ENCODE measurements around the gene IER3IP1. TPM values are rescaled to one million over a fixed set of nuclear protein-coding genes. Genes with fewer than 3 reads are reported as not detected.

The IER3IP1 gene
- total RNA-seq, 2 experiments from 2014 or later: 1.5 to 2.3 TPM

GRCh38 chr18:47110492-47111274, 65.5 kb downstream of the IER3IP1 start:
- no peak overlapping the region for H3K4me3 Mint-ChIP-seq
- CTCF ChIA-PET: no interaction called here
- no peaks in the 10 kb centered on the region for H3K9me3 ChIP-seq (ENCODE audit: control insufficient read depth in 1 of 2, insufficient read depth in 1 of 2, low read length in 2 of 2)
- no peaks in the 10 kb centered on the region for H3K27me3 ChIP-seq (ENCODE audit: control insufficient read depth in 1 of 2, insufficient read depth in 2 of 2, low read length in 2 of 2)
- no peak overlapping the region for H3K4me3 ChIP-seq (ENCODE audit: low read length)
- H3K36me3 ChIP-seq (ENCODE audit: insufficient read depth, low read length): peaks cover 60% of the 10 kb centered on the region
- intact Hi-C loops (cut with DNase I, micrococcal nuclease): no loop called here
- no peaks in the 10 kb centered on the region for H3K4me1 ChIP-seq (ENCODE audit: insufficient read depth, low read length)
- peaks cover 86% of the 10 kb centered on the region for H3K36me3 Mint-ChIP-seq (ENCODE audit: low read depth)
- no peaks in the 10 kb centered on the region for H3K9me3 Mint-ChIP-seq
- H3K4me1 Mint-ChIP-seq (ENCODE audit: low read depth): no peaks in the 10 kb centered on the region
- TF ChIP-seq CTCF (IDR thresholded peaks at IDR 0.05): no peak
- no peaks in the 10 kb centered on the region for H3K27me3 Mint-ChIP-seq
- H3K27ac ChIP-seq (ENCODE audit: low read depth in 1 of 2, low read length in 2 of 2): no peak overlapping the region
- DNase-seq (no peak), ATAC-seq (ENCODE audit: poor library complexity) (no peak)
- no peak overlapping the region for H3K27ac Mint-ChIP-seq
- POLR2A ChIA-PET: interaction anchor here (1.1 kb wide), 1 partner anchor 39 kb away, joined by 3 read pairs; no protein-coding TSS in a partner anchor

GRCh38 chr18:47109720-47110119, 66.4 kb downstream of the IER3IP1 start:
- DNase-seq: no peak
- Histone ChIP-seq H3K27ac (ENCODE audit: low read depth in 1 of 2, low read length in 2 of 2) (no peak overlapping the region), H3K4me3 (ENCODE audit: low read length) (no peak overlapping the region), H3K9me3 (ENCODE audit: control insufficient read depth in 1 of 2, insufficient read depth in 1 of 2, low read length in 2 of 2) (no peaks in the 10 kb centered on the region), H3K36me3 (ENCODE audit: insufficient read depth, low read length) (peaks cover 54% of the 10 kb centered on the region), H3K4me1 (ENCODE audit: insufficient read depth, low read length) (no peaks in the 10 kb centered on the region), H3K27me3 (ENCODE audit: control insufficient read depth in 1 of 2, insufficient read depth in 2 of 2, low read length in 2 of 2) (no peaks in the 10 kb centered on the region)
- Mint-ChIP-seq H3K27ac (no peak overlapping the region), H3K4me1 (ENCODE audit: low read depth) (no peaks in the 10 kb centered on the region), H3K36me3 (ENCODE audit: low read depth) (peaks cover 77% of the 10 kb centered on the region), H3K9me3 (no peaks in the 10 kb centered on the region), H3K4me3 (no peak overlapping the region), H3K27me3 (no peaks in the 10 kb centered on the region)
- no peak for ATAC-seq (ENCODE audit: poor library complexity)
- no peak for TF ChIP-seq CTCF (IDR thresholded peaks at IDR 0.05)
- intact Hi-C loops (cut with DNase I, micrococcal nuclease): no loop called here
- CTCF ChIA-PET: no interaction called here
- POLR2A ChIA-PET: interaction anchor here (1.1 kb wide), 1 partner anchor 40 kb away, joined by 3 read pairs; no protein-coding TSS in a partner anchor

GRCh38 chr18:47108998-47109405, 67.2 kb downstream of the IER3IP1 start:
- no peaks in the 10 kb centered on the region for H3K4me1 ChIP-seq (ENCODE audit: insufficient read depth, low read length)
- Mint-ChIP-seq H3K9me3 (no peaks in the 10 kb centered on the region), H3K4me3 (no peak overlapping the region), H3K4me1 (ENCODE audit: low read depth) (no peaks in the 10 kb centered on the region), H3K27ac (no peak overlapping the region), H3K36me3 (ENCODE audit: low read depth) (peaks cover 71% of the 10 kb centered on the region), H3K27me3 (no peaks in the 10 kb centered on the region)
- ATAC-seq (ENCODE audit: poor library complexity) (no peak), DNase-seq (no peak)
- peaks cover 48% of the 10 kb centered on the region for H3K36me3 ChIP-seq (ENCODE audit: insufficient read depth, low read length)
- H3K9me3 ChIP-seq (ENCODE audit: control insufficient read depth in 1 of 2, insufficient read depth in 1 of 2, low read length in 2 of 2): no peaks in the 10 kb centered on the region
- POLR2A ChIA-PET: no interaction called here
- no peak overlapping the region for H3K27ac ChIP-seq (ENCODE audit: low read depth in 1 of 2, low read length in 2 of 2)
- CTCF ChIA-PET: no interaction called here
- no peak for TF ChIP-seq CTCF (IDR thresholded peaks at IDR 0.05)
- intact Hi-C loops (cut with DNase I, micrococcal nuclease): no loop called here
- H3K27me3 ChIP-seq (ENCODE audit: control insufficient read depth in 1 of 2, insufficient read depth in 2 of 2, low read length in 2 of 2): no peaks in the 10 kb centered on the region
- no peak overlapping the region for H3K4me3 ChIP-seq (ENCODE audit: low read length)

Measured in CD4-positive, alpha-beta T cell (primary cell).